Keratinocyte (primary cell): ENCODE results near the gene DYNC2I2.

Experiments used
- CTCF ChIP-seq, 3 experiments: IDR thresholded peaks in 1 of 3; conservative IDR thresholded peaks in 1 of 3; optimal IDR thresholded peaks in 1 of 3; 2 replicates in 2 of 3; 3 replicates in 1 of 3; pipeline versions ENCODE3 to v1.5.1; 2011; ENCODE audit warnings: low read length in 3 of 3, mild to moderate bottlenecking in 3 of 3, moderate library complexity in 2 of 3, control low read depth in 1 of 3, inconsistent platforms in 1 of 3; ENCODE audit not compliant: insufficient read depth in 2 of 3; ENCODE audit errors: extremely low read depth in 1 of 3
- EZH2 ChIP-seq: IDR thresholded peaks from one replicate; pipeline ENCODE4 v1.6.1; 2012; ENCODE audit warnings: inconsistent platforms, mild to moderate bottlenecking, low read length, moderate library complexity

DNA sequence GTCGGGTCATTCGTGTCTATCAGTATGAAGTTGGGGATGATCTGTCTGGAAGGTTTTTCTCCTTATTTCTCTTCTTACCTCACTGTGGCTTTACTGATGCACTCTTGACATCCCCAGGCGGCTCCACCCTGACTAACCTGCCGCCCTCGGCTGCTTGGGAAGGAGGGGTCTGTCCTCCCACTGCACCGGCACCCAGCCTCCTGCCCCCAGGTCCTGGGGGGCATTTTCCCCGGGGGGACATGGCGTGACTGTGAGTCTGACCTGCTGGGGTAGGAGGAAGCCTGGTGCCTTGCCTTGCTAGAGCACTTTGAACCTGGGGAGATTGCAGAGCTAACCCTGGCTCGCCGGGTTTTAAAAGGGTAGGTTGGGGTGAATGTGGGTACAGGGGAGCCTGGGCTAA lies 27.5 kb downstream of the DYNC2I2 start:
- TF ChIP-seq EZH2, result no peak
- no peak for TF ChIP-seq CTCF (optimal IDR thresholded peaks at IDR 0.05 in 1 of 3, IDR thresholded peaks at IDR 0.05 in 1 of 3, conservative IDR thresholded peaks at IDR 0.05 in 1 of 3; ENCODE audit: extremely low read depth in 1 of 3, insufficient read depth in 2 of 3, low read length in 3 of 3)
